SK-N-SH (cell line): Measurements from ENCODE around the gene AGTR1. TPM values are rescaled to one million over a fixed set of nuclear protein-coding genes. Genes with fewer than 3 reads are reported as not detected.

Source experiments
- CTCF ChIA-PET: fragments of 300-600, 350-600 bp; formaldehyde crosslinking; extraction: SDS; loops from one replicate; lab custom pipeline; 2021; lab: Yijun Ruan, JAX
- POLR2A ChIA-PET: fragments of 350-600 bp; sonication (Branson Sonifier 250); formaldehyde crosslinking; extraction: SDS; loops from one replicate; lab custom pipeline; 2020; ENCODE audit warnings: antibody characterized with exemption, inconsistent platforms; lab: Yijun Ruan, JAX
- DNase-seq: peaks from one replicate; pipeline ENCODE4 v3.0.0; 2012
- H2AFZ ChIP-seq: fragments of 200-600 bp; sonication (generic); 2 replicates; pipeline ENCODE4 v1.8.1; 2016; ENCODE audit warnings: antibody characterized with exemption, mild to moderate bottlenecking, low read depth
- H3F3A ChIP-seq: fragments of 200-600 bp; sonication (generic); replicated peaks from 2 replicates; pipeline ENCODE3; 2016; ENCODE audit warnings: antibody characterized with exemption, mild to moderate bottlenecking; ENCODE audit not compliant: insufficient read depth
- H3K27ac ChIP-seq, 2 experiments: fragments of 200-500 bp in 1 of 2; fragments of 200-600 bp in 1 of 2; sonication (Bioruptor generic) in 1 of 2; sonication (generic), shearing (Covaris generic) in 1 of 2; 2 replicates each; pipeline versions ENCODE4 v1.5.1 to v1.6.1; 2014 to 2016; ENCODE audit warnings: low read depth in 2 of 2, inconsistent platforms in 1 of 2, low read length in 1 of 2, mild to moderate bottlenecking in 1 of 2, mixed read lengths in 1 of 2
- H3K27me3 ChIP-seq: fragments of 200-600 bp; sonication (generic), shearing (Covaris generic); 2 replicates; pipeline ENCODE4 v1.6.1; 2016; ENCODE audit warnings: mixed run types; ENCODE audit not compliant: insufficient read depth
- H3K36me3 ChIP-seq, 2 experiments: fragments of 200-500 bp in 1 of 2; fragments of 200-600 bp in 1 of 2; sonication (Bioruptor generic) in 1 of 2; sonication (generic) in 1 of 2; replicated peaks in 1 of 2; 2 replicates each; pipeline versions ENCODE3 to v1.5.1; 2014 to 2016; ENCODE audit warnings: low read length in 1 of 2, mild to moderate bottlenecking in 1 of 2; ENCODE audit not compliant: insufficient read depth in 2 of 2, control insufficient read depth in 1 of 2
- H3K4me1 ChIP-seq, 2 experiments: fragments of 200-500 bp in 1 of 2; fragments of 200-600 bp in 1 of 2; sonication (Bioruptor generic) in 1 of 2; sonication (generic), shearing (Covaris generic) in 1 of 2; 2 replicates each; pipeline versions ENCODE4 v1.5.1 to v1.6.1; 2014 to 2016; ENCODE audit warnings: low read depth in 1 of 2, low read length in 1 of 2, mixed run types in 1 of 2; ENCODE audit not compliant: insufficient read depth in 2 of 2, control insufficient read depth in 1 of 2
- H3K4me2 ChIP-seq: fragments of 200-600 bp; sonication (generic), shearing (Covaris generic); 2 replicates; pipeline ENCODE4 v1.6.1; 2017; ENCODE audit warnings: mixed run types
- H3K4me3 ChIP-seq, 2 experiments: fragments of 200-500 bp in 1 of 2; fragments of 200-600 bp in 1 of 2; sonication (Bioruptor generic) in 1 of 2; sonication (generic), shearing (Covaris generic) in 1 of 2; 2 replicates each; pipeline versions ENCODE4 v1.5.1 to v1.8.1; 2014 to 2016; ENCODE audit warnings: low read depth in 2 of 2, inconsistent platforms in 1 of 2, low read length in 1 of 2, mild to moderate bottlenecking in 1 of 2, mixed read lengths in 1 of 2, moderate library complexity in 1 of 2
- H3K79me2 ChIP-seq: fragments of 200-600 bp; sonication (generic); 2 replicates; pipeline ENCODE4 v1.8.1; 2017; ENCODE audit warnings: mild to moderate bottlenecking; ENCODE audit not compliant: insufficient read depth
- H3K9ac ChIP-seq: fragments of 200-600 bp; sonication (generic); 2 replicates; pipeline ENCODE4 v1.6.1; 2017; ENCODE audit warnings: mixed run types
- H3K9me2 ChIP-seq: fragments of 200-600 bp; sonication (generic); 2 replicates; pipeline ENCODE4 v1.6.1; 2017; ENCODE audit warnings: mixed run types
- H3K9me3 ChIP-seq: fragments of 200-600 bp; sonication (generic); 2 replicates; pipeline ENCODE4 v1.6.1; 2017; ENCODE audit warnings: mixed run types, mild to moderate bottlenecking, moderate library complexity
- H4K20me1 ChIP-seq: fragments of 200-600 bp; sonication (generic); 2 replicates; pipeline ENCODE4 v1.6.1; 2017; ENCODE audit warnings: mild to moderate bottlenecking, mixed run types; ENCODE audit not compliant: insufficient read depth
- CHD2 ChIP-seq: fragments of 150-350 bp; IDR thresholded peaks from 2 replicates; pipeline ENCODE4 v1.6.1; 2018; ENCODE audit warnings: low read length; ENCODE audit not compliant: partially characterized antibody
- CTCF ChIP-seq: fragments of 200-600 bp; sonication (generic); IDR thresholded peaks from 2 replicates; pipeline ENCODE4 v1.6.1; 2017; ENCODE audit warnings: antibody characterized with exemption, mild to moderate bottlenecking, moderate library complexity
- ELF1 ChIP-seq: IDR thresholded peaks from 2 replicates; pipeline ENCODE4 v1.4.0; 2012
- GATA2 ChIP-seq: sonication (generic); formaldehyde crosslinking; IDR thresholded peaks from 2 replicates; pipeline ENCODE4 v1.5.0; 2020; ENCODE audit warnings: mild to moderate bottlenecking, missing genetic modification reagents
- JUND ChIP-seq: IDR thresholded peaks from 2 replicates; pipeline ENCODE4 v1.4.0; 2012
- MXI1 ChIP-seq: IDR thresholded peaks from 2 replicates; pipeline ENCODE4 v1.6.1; 2012; ENCODE audit warnings: mild to moderate bottlenecking, low read depth, low read length, improper control_type of control experiment
- NRF1 ChIP-seq: IDR thresholded peaks from 2 replicates; pipeline ENCODE4 v1.6.1; 2012; ENCODE audit warnings: low read depth, mild to moderate bottlenecking, low read length
- PBX3 ChIP-seq: IDR thresholded peaks from 2 replicates; pipeline ENCODE4; 2012
- SIN3A ChIP-seq: IDR thresholded peaks from 2 replicates; pipeline ENCODE4 v1.6.1; 2012; ENCODE audit warnings: low read depth, mild to moderate bottlenecking, low read length, moderate library complexity, borderline replicate concordance
- TAF1 ChIP-seq: IDR thresholded peaks from 2 replicates; pipeline ENCODE4 v1.6.1; 2012; ENCODE audit warnings: low read depth, mild to moderate bottlenecking, low read length, moderate library complexity, borderline replicate concordance
- TEAD4 ChIP-seq: IDR thresholded peaks from 2 replicates; pipeline ENCODE4 v1.4.0; 2012; ENCODE audit warnings: mild to moderate bottlenecking, borderline replicate concordance; ENCODE audit not compliant: insufficient read depth
- WGBS: methylation state at CpG from one replicate; pipeline ENCODE4 v1.1.6; 2017; ENCODE audit warnings: low lambda C conversion rate; 5-methylcytosine and 5-hydroxymethylcytosine counted together
- polyA plus RNA-seq, 3 experiments: library from polyadenylated mRNA; depleted of rRNA; stranded (reverse); fragments of >200 nt; gene quantifications; 2 replicates each; pipeline ENCODE4 v1.2.3, GENCODE V29; 2012
- TF ChIP-seq, protein P1 (sequence below): IDR thresholded peaks from 2 replicates; pipeline ENCODE4 v1.4.0; 2012; ENCODE audit warnings: low read depth

The AGTR1 gene
- polyA plus RNA-seq, 1 of the 3 experiments (the other 2 are of a cell fraction), result 0.15 TPM

DNA sequence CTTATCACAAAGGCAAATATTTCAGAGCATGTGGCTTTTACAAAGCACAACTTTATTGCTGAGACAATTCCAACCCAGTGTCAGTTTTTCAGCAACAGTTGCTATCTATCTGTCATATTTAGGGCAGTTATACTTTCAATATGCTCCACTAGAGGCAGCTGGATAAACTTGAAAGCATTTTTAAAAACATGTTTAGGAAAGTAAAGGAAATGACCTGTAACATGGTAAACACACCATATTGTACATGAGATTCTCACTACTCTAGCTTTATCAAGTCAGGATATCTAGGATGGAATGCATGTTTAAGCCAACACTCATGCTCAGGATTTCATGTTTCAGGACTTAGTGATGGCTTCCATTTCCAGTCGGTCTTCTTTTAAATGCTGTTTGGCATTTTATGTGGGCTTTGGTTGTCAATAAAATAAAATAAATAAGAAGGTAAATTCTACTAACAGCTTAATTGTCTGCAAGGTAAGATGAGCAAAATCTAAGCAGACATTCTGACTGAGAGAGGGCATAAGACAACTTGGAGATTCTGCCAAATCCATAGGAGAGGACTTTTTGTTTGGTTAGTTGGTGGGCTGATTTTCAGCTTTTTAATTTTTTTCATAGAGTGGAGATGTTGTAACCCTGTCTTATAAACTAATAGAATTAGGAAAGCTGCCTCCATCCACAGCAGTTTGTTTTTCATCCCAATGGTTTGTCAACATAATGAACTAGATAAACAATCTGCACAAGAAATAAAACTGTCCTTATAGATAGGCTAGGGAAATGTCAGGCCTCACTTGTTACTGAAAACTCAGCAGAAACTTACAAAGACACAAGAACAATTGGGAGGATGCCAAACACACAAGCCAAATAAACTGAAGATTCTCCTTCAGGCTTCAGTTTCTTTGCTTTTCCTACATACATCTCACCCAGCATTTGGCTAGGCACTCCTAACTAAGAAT, 66.6 kb downstream of the AGTR1 start:
- Histone ChIP-seq H3K36me3 (no peaks in the 10 kb centered on the region), H3K9ac (no peak overlapping the region), H3F3A (no peaks in the 10 kb centered on the region), H3K27me3 (no peaks in the 10 kb centered on the region), H3K4me1 (no peaks in the 10 kb centered on the region; a peak in 1 of 4 replicates), H3K9me3 (no peaks in the 10 kb centered on the region), H2AFZ (no peak overlapping the region), H3K79me2 (no peaks in the 10 kb centered on the region), H3K9me2 (no peaks in the 10 kb centered on the region), H4K20me1 (no peaks in the 10 kb centered on the region), H3K4me3 (no peak overlapping the region), H3K4me2 (no peak overlapping the region)
- CTCF ChIA-PET, result interaction anchor here (0.9 to 1.9 kb wide), 3 partner anchors 9 to 383 kb away, joined by 3 to 6 read pairs (median 5); no protein-coding TSS in a partner anchor
- WGBS, result 68% methylated on average over 1 of the region's 1 CpG
- POLR2A ChIA-PET, result no interaction called here
- no peak for DNase-seq
- TF ChIP-seq GATA2 (CRISPR knock-in tag) (no peak), JUND (no peak), ELF1 (no peak), CHD2 (no peak)
- TF ChIP-seq, protein P1, sequence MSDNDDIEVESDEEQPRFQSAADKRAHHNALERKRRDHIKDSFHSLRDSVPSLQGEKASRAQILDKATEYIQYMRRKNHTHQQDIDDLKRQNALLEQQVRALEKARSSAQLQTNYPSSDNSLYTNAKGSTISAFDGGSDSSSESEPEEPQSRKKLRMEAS, result no peak
- TF ChIP-seq, all 33 proteins: peak for 0
- H3K27ac ChIP-seq, result no peak overlapping the region

DNA sequence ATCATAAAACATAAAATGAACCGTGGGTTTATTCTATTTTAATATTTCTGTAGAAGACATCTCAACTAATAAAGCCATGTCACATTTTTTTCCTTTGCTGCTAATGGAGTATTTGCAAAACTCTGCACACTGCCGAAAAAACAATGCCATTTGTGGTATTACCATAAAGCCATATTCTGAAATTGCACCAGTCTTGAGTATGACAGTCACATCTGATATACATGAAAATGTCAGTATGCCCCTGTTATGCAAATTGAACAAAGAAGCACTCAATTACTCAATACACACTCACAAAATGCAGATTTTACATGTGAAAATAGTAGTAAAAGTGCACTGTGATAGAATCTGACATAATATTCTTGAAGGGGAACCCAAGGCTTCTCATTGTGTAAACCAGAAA, 74.7 kb downstream of the AGTR1 start:
- Histone ChIP-seq H4K20me1 (no peaks in the 10 kb centered on the region), H3K4me1 (peaks cover 0 to 3% of the 10 kb centered on the region in 2 experiments; a peak in 2 of 4 replicates), H3K4me2 (no peak overlapping the region), H3F3A (no peaks in the 10 kb centered on the region), H3K9me3 (no peaks in the 10 kb centered on the region), H3K9ac (no peak overlapping the region), H3K27me3 (no peaks in the 10 kb centered on the region), H3K36me3 (no peaks in the 10 kb centered on the region), H3K79me2 (no peaks in the 10 kb centered on the region), H3K9me2 (no peaks in the 10 kb centered on the region), H3K4me3 (no peak overlapping the region), H3K27ac (no peak overlapping the region), H2AFZ (no peak overlapping the region)
- ChIA-PET POLR2A (no interaction called here), CTCF (interaction anchor here (1.2 to 1.5 kb wide), 2 partner anchors 45 to 171 kb away, joined by 3 to 6 read pairs; no protein-coding TSS in a partner anchor)
- 14% methylated on average over 2 of the region's 2 CpGs for WGBS
- no peak for DNase-seq
- TF ChIP-seq SIN3A (no peak), NRF1 (no peak), CTCF (no peak), TEAD4 (no peak), PBX3 (no peak), TAF1 (no peak), CHD2 (no peak), MXI1 (no peak)
- TF ChIP-seq, protein P1, result no peak
